ENCODE data around the gene CNOT6.

DNA sequence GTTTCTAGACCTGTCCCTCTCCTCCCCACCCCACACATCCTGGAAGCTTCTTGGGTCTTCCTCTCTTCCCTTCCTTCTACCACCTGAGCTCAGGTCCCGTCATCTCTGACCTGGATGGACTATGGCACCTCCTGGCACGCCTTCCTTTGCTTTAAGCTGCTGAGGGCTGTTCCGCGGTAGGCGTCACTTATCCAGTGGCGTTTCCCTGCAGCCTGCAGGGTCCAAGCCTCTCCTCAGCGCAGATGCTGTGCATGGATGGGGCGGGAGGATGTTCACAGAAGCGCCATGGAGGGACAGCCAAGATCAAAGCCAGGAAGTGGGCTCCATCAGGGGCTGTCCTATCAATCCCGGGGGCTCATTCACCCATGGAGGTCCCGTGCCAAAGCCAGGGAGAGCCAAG, 23.8 kb upstream of the CNOT6 start:
- TF ChIP-seq POLR2A (IDR thresholded peaks at IDR 0.05; ENCODE audit: low read depth, low read length) (no peak), POLR2AphosphoS5 (IDR thresholded peaks at IDR 0.05; ENCODE audit: low read depth, low read length) (no peak), TAF1 (IDR thresholded peaks at IDR 0.05; ENCODE audit: low read depth, low read length) (no peak), SPI1 (IDR thresholded peaks at IDR 0.05; ENCODE audit: low read depth, low read length) (no peak), POU2F2 (IDR thresholded peaks at IDR 0.05; ENCODE audit: low read depth, low read length) (no peak)

Measured in GM12891 (cell line).